GM18520 (cell line): Measurements from ENCODE around the gene WDR45B.
"Not testable (repeated sequence)": the region's sequence is repeated elsewhere in the genome, so short reads cannot be mapped to it uniquely, and the experiment has no call there.

Experiments used
- ATAC-seq: cut with Tn5 transposase; IDR thresholded peaks from one replicate; pipeline ENCODE4 v1.9.1; 2021; ENCODE audit not compliant: unreplicated experiment

WDR45B gene

GRCh38 chr17:82586576-82587233, 61.5 kb downstream of the WDR45B start:
- ATAC-seq, result no peak

- not testable (repeated sequence) for ATAC-seq
These were observed 62.2 kb downstream of the WDR45B start for GRCh38 chr17:82585935-82586575.

GRCh38 chr17:82583720-82584234, 64.5 kb downstream of the WDR45B start:
- no peak for ATAC-seq

- no peak for ATAC-seq
These were observed 65.5 kb downstream of the WDR45B start for GRCh38 chr17:82582709-82583108.

- ATAC-seq, result no peak
These were observed 66.0 kb downstream of the WDR45B start for GRCh38 chr17:82582213-82582612.

- not testable (repeated sequence) for ATAC-seq
These were observed 68.3 kb downstream of the WDR45B start for GRCh38 chr17:82579969-82580368.

- ATAC-seq, result no peak
These were observed 70.9 kb downstream of the WDR45B start for GRCh38 chr17:82577300-82577699.

GRCh38 chr17:82575581-82576221, 72.5 kb downstream of the WDR45B start:
- not testable (repeated sequence) for ATAC-seq

GRCh38 chr17:82574041-82574440, 74.2 kb downstream of the WDR45B start:
- ATAC-seq, result no peak

- no peak for ATAC-seq
These were observed 76.4 kb downstream of the WDR45B start for GRCh38 chr17:82571855-82572254.

- no peak for ATAC-seq
These were observed 78.0 kb downstream of the WDR45B start for GRCh38 chr17:82570277-82570676.

- no peak for ATAC-seq
These were observed 78.6 kb downstream of the WDR45B start for GRCh38 chr17:82569621-82570020.

GRCh38 chr17:82568997-82569393, 79.2 kb downstream of the WDR45B start:
- ATAC-seq, result no peak

GRCh38 chr17:82567286-82567685, 81.0 kb downstream of the WDR45B start:
- no peak for ATAC-seq

- no peak for ATAC-seq
These were observed 81.9 kb downstream of the WDR45B start for GRCh38 chr17:82566129-82566960.

GRCh38 chr17:82565551-82565950, 82.7 kb downstream of the WDR45B start:
- no peak for ATAC-seq
